Thoracic aorta (tissue), 2 donors: ENCODE measurements around the gene JADE3. TPM values are rescaled to one million over a fixed set of nuclear protein-coding genes. Genes with fewer than 3 reads are reported as not detected.
"Not testable (repeated sequence)": the region's sequence is repeated elsewhere in the genome, so short reads cannot be mapped to it uniquely, and the experiment has no call there.

Experiments
- ATAC-seq: fragments of 150-250 bp; one replicate; pipeline ENCODE4 v1.8.0; 2017; ENCODE audit warnings: low read depth; ENCODE audit not compliant: insufficient number of reproducible peaks, low FRiP score
- DNase-seq: peaks from one replicate; pipeline ENCODE4 v3.0.0-alpha.2; 2020; ENCODE audit warnings: low spot score
- H3K27ac ChIP-seq, 2 donors: fragments of 200-600 bp; sonication (generic); 1 replicate in 1 of 2; 2 replicates in 1 of 2; pipeline ENCODE4 v1.5.1; 2016; ENCODE audit warnings: mild to moderate bottlenecking in 2 of 2, moderate library complexity in 2 of 2
- H3K27me3 ChIP-seq: fragments of 200-600 bp; sonication (generic); replicated peaks from 2 replicates; pipeline ENCODE4 v1.6.0; 2016; ENCODE audit warnings: mild to moderate bottlenecking; ENCODE audit not compliant: insufficient read depth
- H3K36me3 ChIP-seq: fragments of 200-600 bp; sonication (generic); one replicate; pipeline ENCODE4 v1.5.1; 2016
- H3K4me1 ChIP-seq, 2 donors: fragments of 200-600 bp; sonication (generic); 1 replicate in 1 of 2; 2 replicates in 1 of 2; pipeline versions ENCODE4 v1.5.1 to v1.6.0; 2016; ENCODE audit warnings: low read depth in 2 of 2, mild to moderate bottlenecking in 1 of 2; ENCODE audit not compliant: control insufficient read depth in 1 of 2
- H3K4me3 ChIP-seq: fragments of 200-600 bp; sonication (generic); 2 replicates; pipeline ENCODE4 v1.5.1; 2016; ENCODE audit warnings: mild to moderate bottlenecking
- H3K9me3 ChIP-seq: fragments of 200-600 bp; sonication (generic); 2 replicates; pipeline ENCODE4 v1.5.1; 2016
- total RNA-seq, 2 donors: library from RNA; depleted of rRNA; stranded (reverse); fragments of >200 nt; gene quantifications; one replicate each; pipeline versions ENCODE4 v1.1.0 to v1.2.3, GENCODE V29; 2016
- TF ChIP-seq, protein P1 (sequence below): fragments of 200-600 bp; sonication (generic); IDR thresholded peaks from one replicate; pipeline ENCODE4 v1.5.1; 2019; ENCODE audit warnings: antibody characterized with exemption

Gene JADE3
- total RNA-seq, 2 donors from 2014 or later = 3.7 to 5.2 TPM

DNA sequence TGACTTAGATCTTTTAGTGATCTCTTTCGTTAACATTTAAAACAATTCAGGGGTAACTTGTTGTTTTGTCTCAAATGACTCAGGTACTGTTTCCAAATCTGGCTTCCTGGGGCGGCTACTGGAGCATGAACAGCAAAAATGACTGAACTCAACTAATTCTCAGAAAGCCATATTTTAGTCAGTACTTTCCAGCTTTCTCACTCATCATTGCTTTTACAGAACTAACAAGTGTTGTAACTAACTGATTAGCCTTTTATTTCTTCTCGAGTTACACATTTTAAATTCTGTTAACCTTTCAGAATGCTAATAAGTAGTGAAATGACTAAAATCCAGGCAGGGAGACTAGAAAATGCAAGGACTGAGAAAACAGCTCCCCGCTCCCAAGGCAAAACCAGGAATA lies 55.3 kb downstream of the JADE3 start:
- Histone ChIP-seq H3K9me3 (no peaks in the 10 kb centered on the region), H3K36me3 (no peaks in the 10 kb centered on the region), H3K4me1 (no peaks in the 10 kb centered on the region), H3K4me3 (no peak overlapping the region), H3K27me3 (no peaks in the 10 kb centered on the region), H3K27ac (no peak overlapping the region)
- no peak for ATAC-seq
- TF ChIP-seq, protein P1, sequence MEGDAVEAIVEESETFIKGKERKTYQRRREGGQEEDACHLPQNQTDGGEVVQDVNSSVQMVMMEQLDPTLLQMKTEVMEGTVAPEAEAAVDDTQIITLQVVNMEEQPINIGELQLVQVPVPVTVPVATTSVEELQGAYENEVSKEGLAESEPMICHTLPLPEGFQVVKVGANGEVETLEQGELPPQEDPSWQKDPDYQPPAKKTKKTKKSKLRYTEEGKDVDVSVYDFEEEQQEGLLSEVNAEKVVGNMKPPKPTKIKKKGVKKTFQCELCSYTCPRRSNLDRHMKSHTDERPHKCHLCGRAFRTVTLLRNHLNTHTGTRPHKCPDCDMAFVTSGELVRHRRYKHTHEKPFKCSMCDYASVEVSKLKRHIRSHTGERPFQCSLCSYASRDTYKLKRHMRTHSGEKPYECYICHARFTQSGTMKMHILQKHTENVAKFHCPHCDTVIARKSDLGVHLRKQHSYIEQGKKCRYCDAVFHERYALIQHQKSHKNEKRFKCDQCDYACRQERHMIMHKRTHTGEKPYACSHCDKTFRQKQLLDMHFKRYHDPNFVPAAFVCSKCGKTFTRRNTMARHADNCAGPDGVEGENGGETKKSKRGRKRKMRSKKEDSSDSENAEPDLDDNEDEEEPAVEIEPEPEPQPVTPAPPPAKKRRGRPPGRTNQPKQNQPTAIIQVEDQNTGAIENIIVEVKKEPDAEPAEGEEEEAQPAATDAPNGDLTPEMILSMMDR = no peak
- DNase-seq = no peak

DNA sequence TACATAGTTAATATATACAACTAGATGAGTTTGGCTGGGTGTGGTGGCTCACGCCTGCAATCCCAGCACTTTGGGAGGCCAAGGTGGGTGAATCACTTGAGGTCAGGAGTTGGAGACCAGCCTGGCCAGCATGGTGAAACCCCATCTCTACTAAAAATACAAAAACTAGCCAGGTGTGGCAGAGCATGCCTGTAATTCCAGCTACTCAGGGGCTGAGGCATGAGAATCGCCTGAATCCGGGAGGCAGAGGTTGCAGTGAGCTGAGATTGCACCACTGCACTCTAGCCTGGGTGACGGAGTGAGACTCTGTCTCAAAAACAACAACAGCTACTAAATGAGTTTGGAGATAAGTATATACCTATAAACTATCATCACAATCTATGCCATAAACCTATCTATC lies 64.8 kb downstream of the JADE3 start:
- not testable (repeated sequence) for H3K9me3 ChIP-seq, H3K4me1 ChIP-seq

DNA sequence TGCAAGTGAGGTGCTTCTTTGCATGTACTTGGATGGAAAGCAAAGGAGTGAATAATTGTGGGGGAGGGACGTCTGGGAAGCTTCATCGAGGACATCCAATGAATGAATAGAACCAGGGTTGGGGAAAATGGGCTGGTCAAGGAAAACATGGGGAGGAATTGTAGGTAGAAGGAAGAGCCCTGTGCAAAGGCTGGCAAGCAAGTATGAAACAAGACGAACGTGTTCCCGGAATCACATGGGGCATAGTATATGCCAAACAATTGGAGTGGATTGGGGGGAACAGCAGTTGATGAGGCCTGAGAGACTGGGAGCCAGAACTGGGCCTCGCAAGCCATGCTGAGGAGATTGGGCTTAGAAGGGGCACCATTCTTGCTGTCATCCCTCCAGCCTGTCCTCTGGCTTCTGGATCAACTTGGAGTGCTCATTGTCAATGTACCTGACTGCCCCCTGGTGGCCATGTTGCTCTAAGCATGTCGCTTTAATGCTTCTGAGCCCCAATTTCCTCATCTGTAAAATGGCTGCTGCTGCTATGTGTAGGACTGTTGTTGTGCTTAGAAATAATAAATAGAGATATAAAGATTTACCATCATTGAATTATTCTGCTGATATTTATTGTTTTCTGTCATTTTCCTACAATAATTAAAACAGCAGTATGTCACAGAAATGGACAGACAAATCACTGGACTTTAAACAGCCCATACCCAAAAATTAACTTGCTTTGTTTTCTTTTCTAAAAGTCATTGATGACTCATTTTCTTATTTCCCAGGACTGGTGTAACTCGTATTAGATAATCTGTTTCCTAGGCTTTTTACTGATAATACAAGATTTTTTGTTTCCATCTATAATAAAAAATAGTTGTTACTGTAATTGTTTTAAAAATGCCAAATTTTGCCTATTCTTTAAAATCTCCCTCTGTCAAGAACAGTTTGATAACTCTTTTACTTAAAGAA lies 66.4 kb downstream of the JADE3 start:
- Histone ChIP-seq H3K27ac (peak overlapping the region in 1 of 2 donors; percentile 10), H3K27me3 (no peaks in the 10 kb centered on the region), H3K4me3 (peak overlapping the region; percentile 31), H3K36me3 (no peaks in the 10 kb centered on the region), H3K4me1 (no peaks in the 10 kb centered on the region), H3K9me3 (no peaks in the 10 kb centered on the region)
- DNase-seq = peak; percentile 2
- TF ChIP-seq, protein P1 = peak; percentile 43
- no peak for ATAC-seq

More for the DNA sequence above, 64.8 kb downstream of the JADE3 start:
- ATAC-seq, H3K27ac ChIP-seq, H3K27me3 ChIP-seq, H3K4me3 ChIP-seq, H3K36me3 ChIP-seq, DNase-seq: not testable (repeated sequence)

DNA sequence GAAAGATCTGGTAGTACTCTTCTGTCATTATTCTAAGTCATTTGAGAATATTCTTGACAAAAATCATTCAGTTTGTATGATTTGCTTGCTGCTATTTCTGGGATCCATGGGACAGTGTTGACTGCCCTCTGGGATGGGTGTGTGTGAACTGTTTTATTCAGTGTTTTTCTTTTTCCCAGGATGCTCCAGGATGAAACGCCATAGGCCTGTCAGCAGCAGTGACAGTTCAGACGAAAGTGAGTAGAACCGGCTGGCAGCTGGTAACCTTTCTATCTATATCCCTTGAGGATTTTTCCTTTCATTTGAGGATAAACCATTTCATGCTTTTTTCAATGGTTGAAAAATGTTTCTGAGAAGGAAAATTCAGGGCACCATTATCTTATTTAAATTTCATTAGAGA lies 72.5 kb downstream of the JADE3 start:
- Histone ChIP-seq H3K36me3 (no peaks in the 10 kb centered on the region), H3K27ac (no peak overlapping the region), H3K4me1 (no peaks in the 10 kb centered on the region), H3K4me3 (no peak overlapping the region), H3K9me3 (no peaks in the 10 kb centered on the region), H3K27me3 (no peaks in the 10 kb centered on the region)
- ATAC-seq (no peak), DNase-seq (no peak)
- TF ChIP-seq, protein P1 = no peak

DNA sequence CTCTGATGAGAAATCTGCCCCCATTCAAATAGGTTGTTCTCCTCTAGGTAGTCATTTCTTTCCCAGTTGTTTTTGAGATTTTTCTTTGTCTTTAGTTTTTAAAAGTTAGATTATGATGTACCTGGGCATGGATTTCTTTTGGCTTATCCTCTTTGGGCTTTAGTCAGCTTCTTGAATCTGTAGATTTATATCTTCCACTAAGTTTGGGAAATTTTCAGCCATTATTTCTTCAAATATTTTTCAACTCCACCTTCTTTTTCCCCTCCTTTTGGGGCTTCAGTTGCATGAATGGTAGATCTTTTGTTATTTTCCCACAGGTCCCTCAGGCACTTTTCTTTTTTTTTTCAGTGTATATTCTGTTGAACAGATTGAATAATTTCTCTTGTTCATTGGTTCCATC lies 77.3 kb downstream of the JADE3 start:
- H3K27me3 ChIP-seq = no peaks in the 10 kb centered on the region
- no peak overlapping the region for H3K27ac ChIP-seq
- H3K4me1 ChIP-seq = no peaks in the 10 kb centered on the region
- TF ChIP-seq, protein P1 = no peak
- no peaks in the 10 kb centered on the region for H3K9me3 ChIP-seq
- no peaks in the 10 kb centered on the region for H3K36me3 ChIP-seq
- DNase-seq = no peak
- no peak for ATAC-seq
- no peak overlapping the region for H3K4me3 ChIP-seq
